Renal cortical epithelial cell (primary cell): ENCODE data around the gene TNXB. TPM values are rescaled to one million over a fixed set of nuclear protein-coding genes. Genes with fewer than 3 reads are reported as not detected.
"Not testable (repeated sequence)": the region's sequence is repeated elsewhere in the genome, so short reads cannot be mapped to it uniquely, and the experiment has no call there.

Experiments
- DNase-seq: peaks from one replicate; pipeline ENCODE4 v3.0.0-alpha.2; 2011; ENCODE audit warnings: low read depth
- total RNA-seq: library from RNA; depleted of rRNA; stranded (reverse); fragments of >200 nt; gene quantifications from 2 replicates; pipeline ENCODE4 v1.2.3, GENCODE V29; 2014

Gene TNXB
- total RNA-seq, 1 donor from 2014 or later: 0.75 TPM

DNA sequence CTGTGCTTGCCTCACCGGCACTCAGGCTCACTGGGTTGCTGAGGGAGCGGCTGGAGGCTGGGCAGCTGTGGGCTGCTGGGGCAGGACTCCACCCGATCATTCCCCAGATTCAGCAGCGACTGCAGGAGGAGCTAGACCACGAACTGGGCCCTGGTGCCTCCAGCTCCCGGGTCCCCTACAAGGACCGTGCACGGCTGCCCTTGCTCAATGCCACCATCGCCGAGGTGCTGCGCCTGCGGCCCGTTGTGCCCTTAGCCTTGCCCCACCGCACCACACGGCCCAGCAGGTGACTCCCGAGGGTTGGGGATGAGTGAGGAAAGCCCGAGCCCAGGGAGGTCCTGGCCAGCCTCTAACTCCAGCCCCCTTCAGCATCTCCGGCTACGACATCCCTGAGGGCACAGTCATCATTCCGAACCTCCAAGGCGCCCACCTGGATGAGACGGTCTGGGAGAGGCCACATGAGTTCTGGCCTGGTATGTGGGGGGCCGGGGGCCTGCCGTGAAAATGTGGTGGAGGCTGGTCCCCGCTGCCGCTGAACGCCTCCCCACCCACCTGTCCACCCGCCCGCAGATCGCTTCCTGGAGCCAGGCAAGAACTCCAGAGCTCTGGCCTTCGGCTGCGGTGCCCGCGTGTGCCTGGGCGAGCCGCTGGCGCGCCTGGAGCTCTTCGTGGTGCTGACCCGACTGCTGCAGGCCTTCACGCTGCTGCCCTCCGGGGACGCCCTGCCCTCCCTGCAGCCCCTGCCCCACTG is 68.7 kb downstream of the TNXB start:
- not testable (repeated sequence) for DNase-seq

DNA sequence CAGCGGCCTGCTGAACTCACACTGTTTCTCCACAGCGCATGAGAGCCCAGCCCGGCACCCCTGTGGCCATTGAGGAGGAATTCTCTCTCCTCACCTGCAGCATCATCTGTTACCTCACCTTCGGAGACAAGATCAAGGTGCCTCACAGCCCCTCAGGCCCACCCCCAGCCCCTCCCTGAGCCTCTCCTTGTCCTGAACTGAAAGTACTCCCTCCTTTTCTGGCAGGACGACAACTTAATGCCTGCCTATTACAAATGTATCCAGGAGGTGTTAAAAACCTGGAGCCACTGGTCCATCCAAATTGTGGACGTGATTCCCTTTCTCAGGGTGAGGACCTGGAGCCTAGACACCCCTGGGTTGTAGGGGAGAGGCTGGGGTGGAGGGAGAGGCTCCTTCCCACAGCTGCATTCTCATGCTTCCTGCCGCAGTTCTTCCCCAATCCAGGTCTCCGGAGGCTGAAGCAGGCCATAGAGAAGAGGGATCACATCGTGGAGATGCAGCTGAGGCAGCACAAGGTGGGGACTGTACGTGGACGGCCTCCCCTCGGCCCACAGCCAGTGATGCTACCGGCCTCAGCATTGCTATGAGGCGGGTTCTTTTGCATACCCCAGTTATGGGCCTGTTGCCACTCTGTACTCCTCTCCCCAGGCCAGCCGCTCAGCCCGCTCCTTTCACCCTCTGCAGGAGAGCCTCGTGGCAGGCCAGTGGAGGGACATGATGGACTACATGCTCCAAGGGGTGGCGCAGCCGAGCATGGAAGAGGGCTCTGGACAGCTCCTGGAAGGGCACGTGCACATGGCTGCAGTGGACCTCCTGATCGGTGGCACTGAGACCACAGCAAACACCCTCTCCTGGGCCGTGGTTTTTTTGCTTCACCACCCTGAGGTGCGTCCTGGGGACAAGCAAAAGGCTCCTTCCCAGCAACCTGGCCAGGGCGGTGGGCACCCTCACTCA is 69.5 kb downstream of the TNXB start:
- DNase-seq: not testable (repeated sequence)

DNA sequence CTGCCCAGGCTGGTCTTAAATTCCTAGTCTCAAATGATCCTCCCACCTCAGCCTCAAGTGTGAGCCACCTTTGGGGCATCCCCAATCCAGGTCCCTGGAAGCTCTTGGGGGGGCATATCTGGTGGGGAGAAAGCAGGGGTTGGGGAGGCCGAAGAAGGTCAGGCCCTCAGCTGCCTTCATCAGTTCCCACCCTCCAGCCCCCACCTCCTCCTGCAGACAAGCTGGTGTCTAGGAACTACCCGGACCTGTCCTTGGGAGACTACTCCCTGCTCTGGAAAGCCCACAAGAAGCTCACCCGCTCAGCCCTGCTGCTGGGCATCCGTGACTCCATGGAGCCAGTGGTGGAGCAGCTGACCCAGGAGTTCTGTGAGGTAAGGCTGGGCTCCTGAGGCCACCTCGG is 70.3 kb downstream of the TNXB start:
- not testable (repeated sequence) for DNase-seq

DNA sequence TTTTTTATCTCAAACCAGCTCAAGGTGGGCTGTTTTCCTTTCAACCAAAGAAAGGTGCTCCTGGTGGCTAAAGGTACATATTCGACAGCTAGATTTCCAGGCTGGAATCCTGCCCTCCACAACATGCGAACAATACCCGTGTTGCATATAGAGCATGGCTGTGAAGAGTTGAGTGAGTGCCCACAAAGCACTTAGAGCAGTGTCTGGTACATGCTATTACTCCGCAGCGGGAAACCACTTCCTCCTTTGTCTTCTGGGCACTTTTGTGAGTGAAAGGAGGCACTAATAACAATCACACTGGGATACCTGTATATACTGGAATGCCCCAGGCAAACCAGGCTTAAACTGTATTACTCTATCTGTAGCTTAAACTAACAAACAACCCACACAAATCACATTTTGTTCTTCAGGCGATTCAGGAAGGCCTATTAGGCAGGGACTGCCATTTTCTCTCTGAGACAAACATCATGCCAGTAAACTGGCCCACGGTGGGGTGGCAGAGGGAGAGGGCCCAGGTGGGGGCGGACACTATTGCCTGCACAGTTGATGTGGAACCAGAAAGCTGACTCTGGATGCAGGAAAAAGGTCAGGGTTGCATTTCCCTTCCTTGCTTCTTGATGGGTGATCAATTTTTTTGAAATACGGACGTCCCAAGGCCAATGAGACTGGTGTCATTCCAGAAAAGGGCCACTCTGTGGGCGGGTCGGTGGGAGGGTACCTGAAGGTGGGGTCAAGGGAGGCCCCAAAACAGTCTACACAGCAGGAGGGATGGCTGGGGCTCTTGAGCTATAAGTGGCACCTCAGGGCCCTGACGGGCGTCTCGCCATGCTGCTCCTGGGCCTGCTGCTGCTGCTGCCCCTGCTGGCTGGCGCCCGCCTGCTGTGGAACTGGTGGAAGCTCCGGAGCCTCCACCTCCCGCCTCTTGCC is 71.3 kb downstream of the TNXB start, which contains the start of gene CYP21A2:
TSS of gene CYP21A2 (plus strand) at position 818 of the 927 bp plus-strand sequence. CDS start at position 826, 8 bp downstream.
- DNase-seq: not testable (repeated sequence)

DNA sequence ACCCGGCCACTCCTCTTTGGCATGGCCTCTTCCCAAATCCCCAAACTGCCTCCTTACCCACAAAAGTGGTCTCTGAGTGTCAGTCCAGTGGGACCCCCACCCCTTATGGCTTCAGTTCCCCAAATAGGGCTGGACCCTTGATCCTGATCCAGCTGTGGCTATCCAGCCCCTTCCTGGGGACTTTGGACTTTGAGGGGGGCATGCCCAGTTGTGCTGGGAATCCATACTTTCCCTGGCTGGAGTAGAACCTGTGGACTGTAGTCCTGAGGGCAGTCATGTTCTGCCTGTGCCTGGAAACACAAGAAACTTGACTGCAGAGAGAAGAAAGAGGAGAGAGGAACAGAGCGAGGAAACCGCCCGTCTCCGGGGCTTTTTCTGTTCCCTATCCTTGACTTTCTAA is 72.0 kb downstream of the TNXB start:
- not testable (repeated sequence) for DNase-seq

DNA sequence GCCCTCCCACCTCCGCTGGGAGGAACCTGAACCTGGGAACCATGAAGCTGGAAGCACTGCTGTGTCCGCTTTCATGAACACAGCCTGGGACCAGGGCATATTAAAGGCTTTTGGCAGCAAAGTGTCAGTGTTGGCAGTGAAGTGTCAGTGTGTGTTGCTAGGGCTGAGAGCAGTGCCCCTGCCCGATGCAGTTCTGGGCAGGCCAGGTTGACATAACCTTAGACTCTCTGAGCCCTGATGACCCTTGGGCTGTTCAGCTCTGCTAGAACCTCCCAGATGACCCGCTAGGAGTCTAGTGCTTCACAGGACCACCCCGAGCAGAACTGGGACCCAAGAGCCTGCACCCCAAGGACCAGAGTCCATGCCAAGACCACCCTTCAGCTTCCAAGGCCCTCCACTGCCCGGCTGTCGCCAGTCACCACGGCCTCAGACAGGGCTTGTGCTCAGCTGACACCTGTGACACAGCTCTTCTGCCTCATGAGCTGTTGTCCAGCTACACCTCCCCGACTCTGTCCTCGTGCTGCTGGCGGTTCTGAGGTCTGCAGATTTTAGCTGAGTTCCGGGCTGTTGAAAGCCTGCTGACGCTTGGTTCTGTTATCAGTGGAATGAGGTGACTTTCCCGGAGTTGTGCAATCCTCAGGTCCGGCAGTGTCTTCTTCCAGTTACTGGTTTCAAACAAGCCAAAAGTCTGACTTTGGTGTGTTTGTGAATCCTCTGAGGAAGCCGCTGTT is 73.7 kb downstream of the TNXB start:
- not testable (repeated sequence) for DNase-seq

DNA sequence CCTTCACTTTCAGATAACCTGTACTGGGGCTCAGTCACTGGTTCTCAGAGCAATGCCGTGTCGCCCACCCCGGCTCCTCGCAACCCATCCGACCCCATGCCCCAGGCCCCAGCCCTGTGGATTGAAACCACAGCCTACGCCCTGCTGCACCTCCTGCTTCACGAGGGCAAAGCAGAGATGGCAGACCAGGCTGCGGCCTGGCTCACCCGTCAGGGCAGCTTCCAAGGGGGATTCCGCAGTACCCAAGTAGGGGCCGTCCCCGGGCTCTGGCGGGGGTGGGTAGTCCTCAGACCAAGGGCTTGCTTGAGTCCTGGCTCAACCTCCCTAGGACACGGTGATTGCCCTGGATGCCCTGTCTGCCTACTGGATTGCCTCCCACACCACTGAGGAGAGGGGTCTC is 79.6 kb downstream of the TNXB start:
- DNase-seq: not testable (repeated sequence)

DNA sequence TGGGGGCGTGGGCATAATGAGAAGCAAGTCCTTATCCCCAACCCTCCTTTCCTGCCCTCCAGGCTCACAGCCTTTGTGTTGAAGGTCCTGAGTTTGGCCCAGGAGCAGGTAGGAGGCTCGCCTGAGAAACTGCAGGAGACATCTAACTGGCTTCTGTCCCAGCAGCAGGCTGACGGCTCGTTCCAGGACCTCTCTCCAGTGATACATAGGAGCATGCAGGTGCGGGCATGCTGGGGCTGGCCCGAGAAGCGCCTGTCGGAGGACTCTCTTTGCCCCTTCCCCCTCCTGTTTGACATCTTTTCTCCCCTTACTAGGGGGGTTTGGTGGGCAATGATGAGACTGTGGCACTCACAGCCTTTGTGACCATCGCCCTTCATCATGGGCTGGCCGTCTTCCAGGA is 80.5 kb downstream of the TNXB start:
- not testable (repeated sequence) for DNase-seq

DNA sequence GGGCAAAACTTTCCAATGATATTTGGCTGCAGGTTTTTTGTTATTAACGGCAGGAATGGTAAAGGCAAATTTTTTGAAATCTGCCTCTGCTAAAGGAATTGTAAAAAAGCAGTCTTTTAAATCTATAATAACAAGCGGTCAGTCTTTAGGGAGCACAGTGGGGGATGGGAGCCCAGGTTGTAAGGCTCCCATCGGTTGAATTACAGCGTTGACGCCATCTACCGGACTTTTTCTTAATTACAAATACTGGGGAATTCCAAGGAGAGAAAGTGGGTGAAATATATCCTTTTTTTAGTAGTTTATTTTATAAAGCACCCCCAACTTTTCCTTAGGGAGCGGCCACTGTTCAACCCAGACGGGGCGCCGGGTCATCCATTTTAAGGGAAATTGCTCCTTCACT is 87.0 kb downstream of the TNXB start:
- DNase-seq: not testable (repeated sequence)

DNA sequence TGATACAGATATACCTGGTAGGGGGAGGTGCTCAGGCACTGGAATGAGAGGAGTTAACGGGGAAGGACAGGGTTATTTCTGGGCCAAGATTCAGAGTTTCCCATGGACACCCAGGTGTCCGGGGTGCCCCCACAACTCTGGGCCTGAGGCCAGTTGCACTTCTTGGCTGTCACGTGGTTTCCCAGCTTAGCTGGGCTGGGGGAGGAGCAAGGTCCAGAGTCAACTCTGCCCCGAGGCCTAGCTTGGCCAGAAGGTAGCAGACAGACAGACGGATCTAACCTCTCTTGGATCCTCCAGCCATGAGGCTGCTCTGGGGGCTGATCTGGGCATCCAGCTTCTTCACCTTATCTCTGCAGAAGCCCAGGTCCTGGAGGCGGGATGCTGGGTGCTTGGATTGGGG is 94.6 kb downstream of the TNXB start, which contains the start of gene C4B:
TSS of gene C4B (plus strand) at position 249 of the 400 bp plus-strand sequence. CDS start at position 300, 51 bp downstream.
- not testable (repeated sequence) for DNase-seq

DNA sequence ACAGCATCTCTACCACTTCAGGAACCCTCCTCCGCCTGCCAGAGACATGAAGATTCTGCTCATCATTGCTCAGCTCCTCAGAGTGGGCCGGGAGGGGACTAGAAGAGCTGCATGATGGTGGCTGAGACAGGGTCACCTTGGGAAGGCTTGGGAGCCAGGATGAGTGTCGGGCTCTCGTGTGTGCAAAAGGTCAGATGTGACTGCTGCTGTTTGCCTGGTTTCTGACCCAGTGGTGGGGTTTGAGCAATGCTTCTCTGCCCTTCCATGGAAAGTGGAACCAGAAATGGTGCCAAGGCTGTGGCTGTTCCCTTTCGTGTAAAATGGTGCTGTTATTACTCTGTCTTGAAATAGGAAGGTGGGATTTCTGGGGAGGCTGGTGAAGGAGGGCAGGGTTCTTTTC is 95.4 kb downstream of the TNXB start:
- DNase-seq: not testable (repeated sequence)

DNA sequence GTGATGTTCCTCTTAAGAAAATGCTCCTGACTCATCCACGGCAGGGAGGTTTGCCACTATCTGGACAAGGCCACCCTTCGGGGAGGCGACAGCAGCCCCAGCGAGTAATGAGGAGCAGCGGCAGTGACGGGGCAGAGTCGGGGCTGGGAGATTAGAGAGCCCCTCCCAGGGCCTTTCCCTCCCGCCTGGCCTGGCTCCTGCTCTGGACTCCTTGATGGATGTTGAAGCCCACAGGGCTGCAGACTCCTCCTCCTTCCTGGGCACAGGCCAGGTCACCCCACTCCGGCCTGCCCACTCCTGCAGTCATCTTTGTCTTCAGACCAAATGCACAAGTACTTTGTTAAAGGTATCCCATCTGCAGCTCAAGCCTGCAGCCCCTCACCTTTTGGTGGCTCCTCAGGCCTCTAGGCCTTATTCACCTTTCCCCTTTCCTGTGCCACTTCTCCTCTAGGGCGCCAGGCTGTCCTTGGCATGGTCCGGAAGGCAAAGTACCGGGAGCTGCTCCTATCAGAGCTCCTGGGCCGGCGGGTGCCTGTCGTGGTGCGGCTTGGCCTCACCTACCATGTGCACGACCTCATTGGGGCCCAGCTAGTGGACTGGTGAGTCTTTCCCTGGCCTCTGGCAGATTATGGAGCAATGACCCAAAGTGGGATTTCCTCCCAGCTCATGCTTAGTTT is 96.1 kb downstream of the TNXB start:
- not testable (repeated sequence) for DNase-seq

DNA sequence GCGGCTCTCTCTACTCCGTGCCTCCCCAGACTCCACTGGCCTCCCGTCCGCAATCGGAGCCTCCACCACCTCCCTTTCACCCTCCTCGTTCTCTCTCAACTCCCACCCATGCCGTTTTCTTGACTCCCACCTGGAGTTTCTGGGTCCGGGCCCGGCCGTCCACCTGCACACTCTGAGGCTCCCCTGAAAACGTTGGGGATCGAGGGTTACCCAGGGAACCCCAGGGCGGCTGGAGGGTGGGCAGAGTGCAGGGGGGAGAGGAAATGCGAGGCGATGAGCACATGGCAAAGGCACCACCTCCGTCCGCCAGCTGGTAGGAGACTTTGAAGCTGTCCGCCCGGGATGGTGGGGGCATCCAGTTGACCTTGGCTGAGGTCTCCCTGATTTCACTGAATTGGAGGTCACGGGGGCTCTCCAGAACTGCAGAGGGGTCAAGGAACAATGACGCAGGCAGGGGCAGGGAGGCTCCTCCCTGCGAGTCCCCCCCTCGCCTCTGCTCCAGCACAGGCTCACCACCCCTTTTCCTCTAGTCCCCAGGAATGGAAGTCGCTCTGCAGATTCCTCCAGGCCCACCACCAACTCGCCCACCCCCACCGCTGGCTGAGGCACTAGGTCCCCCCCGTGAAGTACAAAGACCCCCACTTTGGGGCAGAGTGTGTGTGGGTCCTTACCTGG is 98.1 kb downstream of the TNXB start:
- DNase-seq: not testable (repeated sequence)

DNA sequence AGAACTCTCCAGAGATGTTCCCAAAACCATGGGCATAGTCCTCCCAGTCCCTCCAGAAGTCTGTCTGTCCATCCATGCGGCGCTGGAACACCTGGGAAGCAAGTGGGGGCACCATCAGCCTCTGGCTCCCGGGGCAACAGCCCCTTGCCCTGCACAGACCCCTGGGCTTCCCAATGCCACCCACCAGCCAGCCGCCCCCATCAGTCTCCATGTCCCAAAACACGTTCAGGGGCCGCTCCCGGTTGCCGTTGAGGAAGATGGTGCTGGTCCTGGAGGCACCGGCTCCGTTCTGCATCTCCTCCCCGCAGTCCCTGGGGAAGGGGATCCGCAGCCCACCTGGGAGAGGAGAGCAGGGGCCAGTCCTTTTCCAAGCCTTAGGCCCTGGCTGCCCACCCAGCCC is 99.6 kb downstream of the TNXB start:
- not testable (repeated sequence) for DNase-seq

DNA sequence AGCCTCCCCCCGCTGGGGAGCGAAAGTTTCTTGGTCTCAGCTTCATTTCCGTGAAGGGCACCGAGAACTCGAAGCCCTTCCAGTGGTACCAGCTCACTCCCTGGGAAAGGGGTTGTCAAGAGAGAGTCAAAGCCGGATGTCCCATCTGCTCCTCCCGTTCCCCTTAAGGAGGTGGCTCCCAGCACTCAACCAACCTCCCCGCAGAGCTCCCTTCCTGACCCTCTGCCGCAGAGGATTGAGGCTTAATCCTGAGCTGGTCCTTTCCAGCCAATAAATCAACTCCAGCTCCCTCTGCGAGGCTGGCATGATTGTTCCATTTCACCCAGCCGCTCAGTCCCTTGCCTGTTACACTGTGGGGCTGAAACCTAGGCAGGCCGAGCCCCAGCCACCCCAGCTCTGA is 100.5 kb downstream of the TNXB start:
- DNase-seq: not testable (repeated sequence)

DNA sequence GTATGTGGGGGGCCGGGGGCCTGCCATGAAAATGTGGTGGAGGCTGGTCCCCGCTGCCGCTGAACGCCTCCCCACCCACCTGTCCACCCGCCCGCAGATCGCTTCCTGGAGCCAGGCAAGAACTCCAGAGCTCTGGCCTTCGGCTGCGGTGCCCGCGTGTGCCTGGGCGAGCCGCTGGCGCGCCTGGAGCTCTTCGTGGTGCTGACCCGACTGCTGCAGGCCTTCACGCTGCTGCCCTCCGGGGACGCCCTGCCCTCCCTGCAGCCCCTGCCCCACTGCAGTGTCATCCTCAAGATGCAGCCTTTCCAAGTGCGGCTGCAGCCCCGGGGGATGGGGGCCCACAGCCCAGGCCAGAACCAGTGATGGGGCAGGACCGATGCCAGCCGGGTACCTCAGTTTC is 101.1 kb downstream of the TNXB start:
- not testable (repeated sequence) for DNase-seq

DNA sequence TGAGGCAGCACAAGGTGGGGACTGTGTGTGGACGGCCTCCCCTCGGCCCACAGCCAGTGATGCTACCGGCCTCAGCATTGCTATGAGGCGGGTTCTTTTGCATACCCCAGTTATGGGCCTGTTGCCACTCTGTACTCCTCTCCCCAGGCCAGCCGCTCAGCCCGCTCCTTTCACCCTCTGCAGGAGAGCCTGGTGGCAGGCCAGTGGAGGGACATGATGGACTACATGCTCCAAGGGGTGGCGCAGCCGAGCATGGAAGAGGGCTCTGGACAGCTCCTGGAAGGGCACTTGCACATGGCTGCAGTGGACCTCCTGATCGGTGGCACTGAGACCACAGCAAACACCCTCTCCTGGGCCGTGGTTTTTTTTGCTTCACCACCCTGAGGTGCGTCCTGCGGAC is 102.1 kb downstream of the TNXB start:
- DNase-seq: not testable (repeated sequence)

DNA sequence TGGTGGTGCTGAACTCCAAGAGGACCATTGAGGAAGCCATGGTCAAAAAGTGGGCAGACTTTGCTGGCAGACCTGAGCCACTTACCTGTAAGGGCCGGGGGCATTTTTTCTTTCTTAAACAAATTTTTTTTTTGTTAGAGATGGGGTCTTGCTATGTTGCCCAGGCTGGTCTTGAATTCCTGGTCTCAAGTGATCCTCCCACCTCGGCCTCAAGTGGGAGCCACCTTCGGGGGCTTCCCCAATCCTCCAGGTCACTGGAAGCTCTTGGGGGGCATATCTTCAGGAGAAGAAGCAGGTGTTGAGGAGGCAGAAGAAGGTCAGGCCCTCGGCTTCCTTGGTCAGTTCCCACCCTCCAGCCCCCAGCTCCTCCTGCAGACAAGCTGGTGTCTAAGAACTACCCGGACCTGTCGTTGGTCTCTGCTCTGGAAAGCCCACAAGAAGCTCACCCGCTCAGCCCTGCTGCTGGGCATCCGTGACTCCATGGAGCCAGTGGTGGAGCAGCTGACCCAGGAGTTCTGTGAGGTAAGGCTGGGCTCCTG is 103.1 kb downstream of the TNXB start:
- DNase-seq: not testable (repeated sequence)

DNA sequence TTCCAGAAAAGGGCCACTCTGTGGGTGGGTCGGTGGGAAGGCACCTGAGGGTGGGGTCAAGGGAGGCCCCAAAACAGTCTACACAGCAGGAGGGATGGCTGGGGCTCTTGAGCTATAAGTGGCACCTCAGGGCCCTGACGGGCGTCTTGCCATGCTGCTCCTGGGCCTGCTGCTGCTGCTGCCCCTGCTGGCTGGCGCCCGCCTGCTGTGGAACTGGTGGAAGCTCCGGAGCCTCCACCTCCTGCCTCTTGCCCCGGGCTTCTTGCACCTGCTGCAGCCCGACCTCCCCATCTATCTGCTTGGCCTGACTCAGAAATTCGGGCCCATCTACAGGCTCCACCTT is 103.6 kb downstream of the TNXB start:
- not testable (repeated sequence) for DNase-seq
